ENCODE data around the gene CLSTN2. TPM values are rescaled to one million over a fixed set of nuclear protein-coding genes. Genes with fewer than 3 reads are reported as not detected.

CLSTN2 gene
- total RNA-seq, 2 donors from 2014 or later: 0.08 TPM; not detected in 1

DNA sequence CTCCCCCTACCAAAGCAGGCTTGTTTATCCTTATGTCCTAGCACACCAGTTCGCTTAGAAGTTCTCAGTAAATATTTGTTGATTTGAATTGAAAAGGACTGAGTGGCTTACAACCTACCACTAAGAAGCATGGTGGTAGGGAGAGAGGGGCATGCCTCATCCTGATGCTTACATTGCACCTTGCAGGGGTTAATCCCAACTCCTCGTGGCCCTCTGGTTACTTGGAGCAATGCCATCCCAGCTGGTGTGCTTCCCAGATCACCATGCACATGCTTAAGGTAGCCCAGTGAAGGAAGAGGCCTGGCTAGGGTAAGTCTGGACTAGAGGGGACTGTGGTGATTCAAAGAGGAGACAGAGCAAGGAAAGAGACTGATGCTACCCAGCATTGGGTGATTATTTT lies 253.3 kb downstream of the CLSTN2 start:
- no peak overlapping the region for H3K27ac Mint-ChIP-seq
- peaks cover 5% of the 10 kb centered on the region for H3K27me3 Mint-ChIP-seq
- H3K36me3 Mint-ChIP-seq (ENCODE audit: low read depth): no peaks in the 10 kb centered on the region
- H3K9me3 Mint-ChIP-seq: peaks cover 5% of the 10 kb centered on the region
- no peak for ATAC-seq (replicated peaks)
- no peaks in the 10 kb centered on the region for H3K4me1 Mint-ChIP-seq
- no peak overlapping the region for H3K4me3 Mint-ChIP-seq

DNA sequence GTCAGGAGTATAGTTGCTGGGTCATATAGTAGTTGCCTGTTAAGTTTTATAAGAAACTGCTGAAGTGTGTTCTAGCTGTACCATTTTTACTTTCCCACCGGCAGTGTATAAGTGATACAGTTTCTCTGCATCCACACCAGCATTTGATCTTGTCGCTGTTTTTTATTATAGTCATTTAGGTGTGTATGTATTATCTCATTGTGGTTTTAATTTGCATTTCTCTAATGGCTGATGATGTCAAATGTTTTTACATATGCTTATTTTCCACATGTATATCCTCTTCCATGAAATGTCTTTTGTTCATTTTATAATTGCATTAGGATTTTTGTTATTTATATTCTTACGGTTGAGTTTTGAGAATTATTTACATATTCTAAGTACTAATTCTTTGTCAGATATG lies 254.3 kb downstream of the CLSTN2 start:
- H3K27me3 Mint-ChIP-seq: peaks cover 13% of the 10 kb centered on the region
- peaks cover 9% of the 10 kb centered on the region for H3K9me3 Mint-ChIP-seq
- no peaks in the 10 kb centered on the region for H3K4me1 Mint-ChIP-seq
- no peak overlapping the region for H3K27ac Mint-ChIP-seq
- H3K4me3 Mint-ChIP-seq: no peak overlapping the region
- ATAC-seq (replicated peaks): no peak
- no peaks in the 10 kb centered on the region for H3K36me3 Mint-ChIP-seq (ENCODE audit: low read depth)

DNA sequence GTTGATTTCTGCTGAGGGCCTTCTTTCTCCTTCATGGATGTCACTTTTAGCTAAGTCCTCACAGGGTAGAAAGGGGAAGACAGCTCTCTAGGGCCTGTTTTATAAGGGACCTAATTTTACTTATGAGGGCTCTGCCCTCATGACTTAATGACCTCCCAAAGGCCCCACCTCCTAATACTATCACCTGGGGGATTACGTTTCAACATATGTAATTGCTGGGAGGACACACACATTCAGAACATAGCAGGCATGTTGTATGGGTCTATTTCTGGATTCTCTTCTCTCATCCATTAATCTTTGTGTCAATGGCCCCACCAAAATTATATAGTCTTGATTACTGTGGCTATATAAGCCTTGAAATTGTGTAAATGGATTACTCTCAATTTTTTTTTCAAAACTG lies 255.0 kb downstream of the CLSTN2 start:
- H3K36me3 Mint-ChIP-seq (ENCODE audit: low read depth): no peaks in the 10 kb centered on the region
- no peak for ATAC-seq (replicated peaks)
- H3K27me3 Mint-ChIP-seq: peaks cover 13% of the 10 kb centered on the region
- peaks cover 13% of the 10 kb centered on the region for H3K9me3 Mint-ChIP-seq
- H3K4me1 Mint-ChIP-seq: no peaks in the 10 kb centered on the region
- H3K27ac Mint-ChIP-seq: no peak overlapping the region
- H3K4me3 Mint-ChIP-seq: no peak overlapping the region

DNA sequence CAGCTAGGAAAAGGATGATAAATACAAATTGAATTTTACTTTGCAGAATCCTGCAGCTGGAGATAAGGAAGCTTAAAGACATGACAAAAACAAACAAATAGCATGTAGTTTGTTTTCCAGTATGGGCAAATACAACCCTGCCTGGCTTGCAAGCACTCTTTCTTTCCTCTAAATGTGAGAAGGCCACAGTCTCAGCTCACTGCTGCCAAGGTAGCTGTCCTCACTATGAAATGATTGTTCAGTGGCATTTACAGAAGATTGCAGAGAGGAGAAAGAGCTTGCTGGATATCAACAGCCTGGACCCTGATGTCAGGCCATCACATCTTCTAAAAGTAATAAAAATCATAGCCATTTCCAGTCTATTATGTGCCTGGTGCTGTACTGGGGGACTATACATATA lies 262.0 kb downstream of the CLSTN2 start:
- no peaks in the 10 kb centered on the region for H3K36me3 Mint-ChIP-seq (ENCODE audit: low read depth)
- no peak overlapping the region for H3K4me3 Mint-ChIP-seq
- no peaks in the 10 kb centered on the region for H3K4me1 Mint-ChIP-seq
- no peak overlapping the region for H3K27ac Mint-ChIP-seq
- peaks cover 21% of the 10 kb centered on the region for H3K27me3 Mint-ChIP-seq
- peaks cover 13% of the 10 kb centered on the region for H3K9me3 Mint-ChIP-seq
- no peak for ATAC-seq (replicated peaks)

DNA sequence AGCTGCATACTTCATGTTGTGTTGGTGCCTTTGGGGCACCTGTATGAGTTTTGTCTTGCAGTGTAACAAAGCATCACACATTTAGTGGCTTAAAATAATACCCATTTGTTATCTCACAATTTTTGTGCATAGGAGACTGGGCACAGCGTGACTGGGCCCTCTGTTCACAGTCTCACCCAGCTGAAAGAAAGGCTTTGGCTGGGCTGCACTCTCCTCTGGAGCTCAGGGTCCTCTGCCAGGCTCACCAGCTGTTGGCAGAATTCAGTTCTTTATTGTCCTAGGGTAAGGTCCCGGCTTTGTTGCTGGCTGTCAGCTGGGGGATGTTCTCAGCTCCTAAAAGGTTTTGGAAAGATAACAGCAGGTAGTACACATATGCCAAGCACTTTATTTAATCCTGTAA lies 263.3 kb downstream of the CLSTN2 start:
- no peak overlapping the region for H3K4me3 Mint-ChIP-seq

DNA sequence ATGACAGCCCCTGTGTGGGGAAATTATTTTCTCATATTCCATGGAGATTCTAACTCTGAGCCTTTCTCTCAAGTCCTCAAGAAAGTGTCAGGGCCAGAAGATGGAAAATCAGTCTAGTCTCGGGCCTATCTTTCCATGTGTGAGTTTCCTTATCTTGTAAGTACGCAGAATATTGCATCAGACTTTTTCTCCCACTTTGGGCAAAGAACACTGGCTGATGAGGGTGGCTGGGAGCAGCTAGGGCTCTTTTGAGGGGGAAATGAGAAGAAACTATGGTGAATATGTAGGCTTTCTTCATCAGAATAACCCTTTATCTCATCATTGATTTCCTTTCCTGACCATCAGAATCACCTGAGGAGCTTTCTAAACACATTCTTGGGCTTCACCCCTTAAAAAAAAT lies 264.0 kb downstream of the CLSTN2 start:
- no peak for ATAC-seq (replicated peaks)
- Mint-ChIP-seq H3K27me3 (peaks cover 8% of the 10 kb centered on the region), H3K36me3 (ENCODE audit: low read depth) (no peaks in the 10 kb centered on the region), H3K4me3 (no peak overlapping the region), H3K4me1 (no peaks in the 10 kb centered on the region), H3K9me3 (peaks cover 3% of the 10 kb centered on the region), H3K27ac (no peak overlapping the region)

More for the DNA sequence above, 263.3 kb downstream of the CLSTN2 start:
- no peak for ATAC-seq (replicated peaks)
- Mint-ChIP-seq H3K36me3 (ENCODE audit: low read depth) (no peaks in the 10 kb centered on the region), H3K9me3 (peaks cover 8% of the 10 kb centered on the region), H3K27ac (no peak overlapping the region), H3K4me1 (no peaks in the 10 kb centered on the region), H3K27me3 (peaks cover 16% of the 10 kb centered on the region)

DNA sequence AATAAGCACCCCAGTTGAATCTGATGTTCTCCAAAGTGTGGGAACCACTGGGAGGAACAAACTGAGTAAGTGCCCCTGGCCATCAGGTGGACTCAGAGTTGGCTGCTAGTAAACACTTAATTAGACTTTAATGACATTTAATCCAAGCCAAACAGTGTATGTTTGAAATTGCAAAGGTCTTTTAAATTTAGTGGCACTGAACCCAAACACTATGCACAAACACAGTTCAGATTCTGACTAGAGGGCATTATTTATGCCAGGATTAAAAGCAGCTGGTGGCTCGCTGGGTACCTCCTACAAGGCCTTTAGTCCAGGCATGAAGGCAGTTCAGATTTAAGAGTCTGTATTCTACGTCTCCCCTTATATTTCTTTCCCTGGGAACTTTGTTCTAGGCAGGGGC lies 264.8 kb downstream of the CLSTN2 start:
- ATAC-seq (replicated peaks): no peak
- H3K4me1 Mint-ChIP-seq: no peaks in the 10 kb centered on the region
- peaks cover 8% of the 10 kb centered on the region for H3K27me3 Mint-ChIP-seq
- no peaks in the 10 kb centered on the region for H3K9me3 Mint-ChIP-seq
- no peaks in the 10 kb centered on the region for H3K36me3 Mint-ChIP-seq (ENCODE audit: low read depth)
- H3K27ac Mint-ChIP-seq: no peak overlapping the region
- no peak overlapping the region for H3K4me3 Mint-ChIP-seq

DNA sequence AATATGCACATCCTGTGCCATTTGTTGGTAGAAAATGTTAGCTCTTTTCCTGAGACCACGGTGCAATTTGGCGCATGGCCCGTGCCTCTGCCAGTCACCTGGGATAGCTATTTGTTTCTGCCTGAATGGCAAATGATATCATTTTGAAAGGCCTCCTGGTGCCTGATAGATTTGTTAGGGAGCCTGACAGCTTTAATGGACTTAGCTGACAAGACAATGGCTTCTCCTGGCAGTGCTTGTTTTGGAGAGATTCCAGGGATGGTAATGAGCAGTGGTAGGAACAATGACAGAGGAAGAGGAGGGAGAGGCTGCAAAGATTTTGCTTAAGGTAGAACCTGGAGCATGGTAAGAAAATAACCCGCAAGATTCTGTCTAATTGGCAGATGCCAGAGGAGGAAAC lies 268.5 kb downstream of the CLSTN2 start:
- no peak overlapping the region for H3K27ac Mint-ChIP-seq
- no peak overlapping the region for H3K4me3 Mint-ChIP-seq
- H3K36me3 Mint-ChIP-seq (ENCODE audit: low read depth): no peaks in the 10 kb centered on the region
- H3K4me1 Mint-ChIP-seq: no peaks in the 10 kb centered on the region
- ATAC-seq (replicated peaks): no peak
- H3K9me3 Mint-ChIP-seq: no peaks in the 10 kb centered on the region
- H3K27me3 Mint-ChIP-seq: no peaks in the 10 kb centered on the region

DNA sequence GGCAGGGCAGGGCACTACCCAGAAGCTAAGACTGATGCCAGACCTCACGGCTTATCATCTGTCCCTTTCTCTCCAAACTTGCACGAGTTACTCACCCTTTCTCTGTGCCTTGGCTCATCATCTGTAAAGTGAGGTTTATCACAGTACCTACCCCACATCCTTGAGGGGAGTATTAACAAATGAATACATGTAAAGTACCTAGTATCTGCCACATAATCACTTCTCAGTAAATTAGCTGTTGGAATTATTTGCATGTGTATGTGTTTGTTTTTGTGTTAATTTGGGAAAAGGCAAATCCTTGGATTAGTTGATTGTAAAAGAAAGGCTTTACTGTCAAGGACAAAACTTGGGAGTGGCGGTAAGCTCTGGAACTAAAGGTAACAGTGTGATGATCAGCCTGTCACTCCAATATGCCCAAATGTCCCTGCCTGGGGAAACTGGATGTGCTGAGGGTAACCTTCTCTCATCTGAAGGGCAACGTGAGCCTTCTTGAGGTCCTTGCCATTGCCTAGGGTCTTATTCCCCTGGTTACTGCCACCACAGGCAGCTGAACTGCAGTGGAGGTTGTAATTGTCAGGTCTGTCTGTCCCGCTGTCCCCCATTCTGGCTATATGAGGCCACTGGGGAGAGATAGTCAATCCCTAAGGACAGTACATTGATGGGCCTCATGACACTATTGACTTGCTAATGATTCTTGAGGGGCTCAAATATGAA lies 269.4 kb downstream of the CLSTN2 start:
- no peaks in the 10 kb centered on the region for H3K9me3 Mint-ChIP-seq
- no peak overlapping the region for H3K4me3 Mint-ChIP-seq
- no peaks in the 10 kb centered on the region for H3K27me3 Mint-ChIP-seq
- no peaks in the 10 kb centered on the region for H3K4me1 Mint-ChIP-seq
- no peak overlapping the region for H3K27ac Mint-ChIP-seq
- no peak for ATAC-seq (replicated peaks)
- no peaks in the 10 kb centered on the region for H3K36me3 Mint-ChIP-seq (ENCODE audit: low read depth)

DNA sequence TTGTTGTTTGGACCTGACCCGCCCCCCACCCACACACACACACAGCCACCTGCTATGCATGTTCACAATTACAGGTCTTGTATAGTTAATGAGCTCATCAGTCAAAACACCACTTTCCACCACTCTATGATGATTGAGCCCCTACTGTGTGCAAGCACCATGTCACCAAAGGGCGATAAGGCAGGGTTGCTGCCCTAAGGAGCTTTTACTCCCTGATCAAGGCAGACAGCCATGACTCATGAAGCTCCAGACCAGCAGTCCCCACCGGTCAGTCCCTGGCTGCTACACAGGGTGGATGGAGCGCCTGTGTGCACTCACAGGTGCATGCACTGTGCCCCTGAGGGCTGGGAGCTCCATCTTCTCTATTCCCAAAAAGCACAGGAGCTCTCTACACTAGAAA lies 270.6 kb downstream of the CLSTN2 start:
- Mint-ChIP-seq H3K9me3 (no peaks in the 10 kb centered on the region), H3K27ac (no peak overlapping the region), H3K4me3 (no peak overlapping the region), H3K27me3 (peaks cover 8% of the 10 kb centered on the region), H3K4me1 (no peaks in the 10 kb centered on the region), H3K36me3 (ENCODE audit: low read depth) (no peaks in the 10 kb centered on the region)
- no peak for ATAC-seq (replicated peaks)

DNA sequence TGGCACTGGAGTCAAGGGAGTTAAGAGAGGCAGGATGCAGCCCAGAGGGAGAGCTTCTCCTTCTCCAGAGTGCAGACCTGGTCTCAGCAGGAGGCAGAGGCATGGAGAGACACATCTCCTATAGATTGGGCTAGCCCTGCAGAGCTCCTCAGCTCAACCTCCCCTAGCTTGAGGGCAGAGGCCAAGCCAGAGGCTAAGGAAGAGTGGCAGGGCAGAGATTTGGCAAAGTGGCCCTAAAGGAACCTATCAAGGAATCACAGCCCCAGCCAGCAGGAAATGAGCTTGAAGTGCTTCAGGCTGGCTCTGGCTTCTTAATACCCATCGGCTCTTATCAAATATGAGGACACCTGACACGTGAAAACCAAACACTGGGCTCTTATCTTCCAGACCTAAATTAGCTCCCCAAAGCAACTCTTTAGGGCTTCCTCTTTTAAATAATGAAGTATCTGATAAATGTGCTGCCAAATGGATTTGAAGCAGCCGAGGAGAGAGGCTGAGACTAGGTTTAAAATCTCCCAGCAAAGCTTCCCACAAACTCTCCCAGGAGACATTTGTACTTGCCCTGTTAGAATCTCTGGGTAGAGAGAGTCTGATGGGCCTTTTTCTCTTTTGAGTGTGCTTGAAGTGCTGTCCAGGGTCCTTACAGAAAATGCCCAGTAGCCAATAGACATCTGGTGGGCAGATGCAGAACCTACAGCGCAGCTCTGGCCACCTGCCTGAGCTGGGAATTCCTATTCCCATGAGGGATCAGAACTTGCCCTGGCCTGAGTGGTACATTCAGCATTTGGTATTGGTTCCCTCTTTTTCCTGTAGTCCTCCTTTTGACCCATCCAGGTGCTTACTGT lies 271.4 kb downstream of the CLSTN2 start:
- ATAC-seq (replicated peaks): no peak
- no peaks in the 10 kb centered on the region for H3K36me3 Mint-ChIP-seq (ENCODE audit: low read depth)
- no peak overlapping the region for H3K4me3 Mint-ChIP-seq
- no peaks in the 10 kb centered on the region for H3K4me1 Mint-ChIP-seq
- H3K27ac Mint-ChIP-seq: no peak overlapping the region
- H3K27me3 Mint-ChIP-seq: peaks cover 9% of the 10 kb centered on the region
- H3K9me3 Mint-ChIP-seq: no peaks in the 10 kb centered on the region

DNA sequence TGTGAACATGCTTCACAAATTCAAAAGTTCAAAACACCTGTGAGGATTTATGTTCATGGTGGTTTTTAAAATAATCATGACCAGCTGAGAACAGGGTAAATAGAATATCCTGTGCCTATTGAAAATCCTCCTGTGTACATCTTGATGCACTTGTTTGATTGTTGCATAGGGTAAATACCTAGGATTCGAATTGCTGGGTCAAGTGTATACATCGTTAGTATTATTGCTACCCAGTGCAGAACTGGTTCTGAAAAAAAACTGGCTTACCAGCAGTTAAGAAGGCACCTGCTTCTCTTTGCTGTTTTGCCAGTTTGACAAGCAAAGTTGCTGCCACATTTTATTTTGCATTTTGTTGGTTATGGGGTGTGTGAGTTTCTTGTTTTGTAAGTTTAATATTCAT lies 272.6 kb downstream of the CLSTN2 start:
- Mint-ChIP-seq H3K9me3 (no peaks in the 10 kb centered on the region), H3K27ac (no peak overlapping the region), H3K36me3 (ENCODE audit: low read depth) (no peaks in the 10 kb centered on the region), H3K27me3 (peaks cover 9% of the 10 kb centered on the region), H3K4me3 (no peak overlapping the region), H3K4me1 (no peaks in the 10 kb centered on the region)
- no peak for ATAC-seq (replicated peaks)

DNA sequence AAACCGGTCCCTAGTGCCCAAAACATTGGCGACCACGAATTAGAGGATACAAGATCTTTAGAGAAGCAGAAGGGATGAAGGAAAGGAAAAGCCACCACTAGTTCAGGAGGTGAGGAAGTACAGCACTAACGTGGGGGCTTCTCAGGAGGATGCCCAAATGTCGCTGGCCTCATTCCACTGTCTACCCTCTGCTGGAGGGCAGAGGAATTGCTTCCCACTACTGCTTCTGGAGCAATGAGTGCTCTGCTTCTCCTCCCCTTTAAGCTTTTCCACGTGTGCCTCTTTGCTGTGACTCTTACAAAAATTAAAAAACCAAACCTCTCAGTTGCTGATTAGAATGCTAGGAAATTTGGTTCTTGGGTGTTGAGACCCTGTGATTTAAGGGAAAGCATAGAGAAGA lies 281.3 kb downstream of the CLSTN2 start:
- Mint-ChIP-seq H3K36me3 (ENCODE audit: low read depth) (no peaks in the 10 kb centered on the region), H3K9me3 (no peaks in the 10 kb centered on the region), H3K4me3 (no peak overlapping the region), H3K27ac (no peak overlapping the region), H3K27me3 (peaks cover 12% of the 10 kb centered on the region), H3K4me1 (no peaks in the 10 kb centered on the region)
- no peak for ATAC-seq (replicated peaks)

DNA sequence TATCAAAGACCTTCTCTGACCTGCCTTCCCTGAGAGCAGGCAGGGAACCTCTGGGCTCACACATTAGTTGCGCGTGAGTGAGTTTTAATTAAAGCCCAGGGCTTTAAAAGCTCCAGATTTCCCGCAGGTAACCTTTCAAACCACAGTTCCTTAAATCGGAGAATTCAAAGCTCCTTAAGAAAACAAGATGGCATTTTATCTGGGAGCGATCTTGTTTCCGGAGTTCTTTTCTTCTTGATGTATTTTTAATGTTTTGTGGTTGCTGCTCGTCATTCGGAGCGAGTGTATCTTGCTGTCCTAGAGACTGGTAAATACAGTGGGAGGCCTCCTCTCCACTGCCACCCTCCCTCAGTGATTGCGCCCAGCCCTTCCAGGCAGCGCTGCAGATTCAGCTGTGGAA lies 284.3 kb downstream of the CLSTN2 start:
- Mint-ChIP-seq H3K9me3 (no peaks in the 10 kb centered on the region), H3K27me3 (peaks cover 12% of the 10 kb centered on the region), H3K27ac (no peak overlapping the region), H3K4me1 (no peaks in the 10 kb centered on the region), H3K4me3 (no peak overlapping the region), H3K36me3 (ENCODE audit: low read depth) (no peaks in the 10 kb centered on the region)
- ATAC-seq (replicated peaks): no peak

DNA sequence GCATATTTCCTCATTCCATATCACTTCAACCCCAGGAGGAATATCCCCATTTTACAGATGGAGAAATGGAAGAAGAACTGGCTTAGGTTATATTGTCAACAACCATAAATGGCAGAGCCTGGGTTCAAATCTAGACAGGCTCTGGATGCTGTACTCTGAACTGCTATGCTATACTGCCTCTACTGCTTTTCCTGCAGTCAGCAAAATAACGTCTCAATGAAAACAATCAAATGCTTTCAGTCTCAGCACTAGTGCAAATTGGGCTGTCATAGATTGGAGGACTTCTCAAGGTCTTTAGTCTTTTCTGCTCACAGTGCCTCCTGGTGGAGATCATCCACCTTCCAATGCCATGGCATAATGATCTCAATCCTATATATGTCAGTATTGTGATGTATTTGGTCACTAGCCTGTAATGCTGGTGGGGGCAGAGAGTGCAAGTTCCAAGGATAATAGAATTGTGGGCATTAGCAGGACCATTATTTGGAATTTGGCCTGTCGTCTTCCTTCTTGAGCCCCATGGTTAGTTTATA lies 285.0 kb downstream of the CLSTN2 start:
- Mint-ChIP-seq H3K27ac (no peak overlapping the region), H3K4me1 (no peaks in the 10 kb centered on the region), H3K36me3 (ENCODE audit: low read depth) (no peaks in the 10 kb centered on the region), H3K4me3 (no peak overlapping the region), H3K27me3 (peaks cover 12% of the 10 kb centered on the region), H3K9me3 (no peaks in the 10 kb centered on the region)
- ATAC-seq (replicated peaks): no peak

All from activated T-helper 17 cell treated with anti-CD3 and anti-CD28 coated beads, Interleukin-2, amount 50 U/mL, for 72 hours (primary cell).